DOHH2 (cell line): ENCODE measurements around the gene FAM135A.

Experiments
- H3F3A ChIP-seq: fragments of 200-600 bp; sonication (generic), shearing (Covaris generic); 2 replicates; pipeline ENCODE4 v1.6.0; 2016; ENCODE audit warnings: antibody characterized with exemption, mild to moderate bottlenecking; ENCODE audit not compliant: control insufficient read depth, insufficient read depth
- H3K27ac ChIP-seq: fragments of 200-600 bp; sonication (generic); 2 replicates; pipeline ENCODE4 v1.5.1; 2014; ENCODE audit warnings: low read depth, mild to moderate bottlenecking, low read length, moderate library complexity
- H3K27me3 ChIP-seq: fragments of 200-600 bp; sonication (generic); 2 replicates; pipeline ENCODE4 v1.6.1; 2014; ENCODE audit warnings: mild to moderate bottlenecking, low read length, mixed read lengths; ENCODE audit not compliant: control insufficient read depth
- H3K36me3 ChIP-seq: fragments of 200-600 bp; sonication (generic); 2 replicates; pipeline ENCODE4 v1.6.1; 2014; ENCODE audit warnings: mild to moderate bottlenecking, low read length, moderate library complexity, mixed read lengths; ENCODE audit not compliant: control insufficient read depth
- H3K4me1 ChIP-seq: fragments of 200-600 bp; sonication (generic); 2 replicates; pipeline ENCODE4 v1.6.1; 2014; ENCODE audit warnings: mild to moderate bottlenecking, low read length, mixed read lengths; ENCODE audit not compliant: control insufficient read depth
- H3K4me2 ChIP-seq: fragments of 200-600 bp; sonication (generic); 2 replicates; pipeline ENCODE4 v1.6.0; 2014; ENCODE audit warnings: mild to moderate bottlenecking, low read length, moderate library complexity
- H3K4me3 ChIP-seq: fragments of 200-600 bp; sonication (generic); 2 replicates; pipeline ENCODE4 v1.5.1; 2014; ENCODE audit warnings: mild to moderate bottlenecking, low read length, mixed read lengths
- H3K79me2 ChIP-seq: fragments of 200-600 bp; sonication (generic); 2 replicates; pipeline ENCODE4 v1.6.1; 2014; ENCODE audit warnings: mild to moderate bottlenecking, low read length, mixed read lengths; ENCODE audit not compliant: control insufficient read depth
- H3K9me2 ChIP-seq: fragments of 200-600 bp; sonication (generic); replicated peaks from 2 replicates; pipeline ENCODE4 v1.6.1; 2014; ENCODE audit warnings: mild to moderate bottlenecking, low read length, mixed read lengths; ENCODE audit not compliant: control insufficient read depth
- H3K9me3 ChIP-seq: fragments of 200-600 bp; sonication (generic); 2 replicates; pipeline ENCODE4 v1.6.1; 2014; ENCODE audit warnings: antibody characterized with exemption, low read length, mixed read lengths; ENCODE audit not compliant: control insufficient read depth, insufficient read depth
- H4K20me1 ChIP-seq: fragments of 200-600 bp; sonication (generic); 2 replicates; pipeline ENCODE4 v1.6.0; 2014; ENCODE audit warnings: low read depth, mild to moderate bottlenecking, antibody characterized with exemption, low read length, moderate library complexity; ENCODE audit not compliant: control insufficient read depth, insufficient read depth
- EZH2phosphoT487 ChIP-seq: fragments of 200-600 bp; sonication (generic); IDR thresholded peaks from 2 replicates; pipeline ENCODE4 v1.6.1; 2017; ENCODE audit warnings: borderline replicate concordance, mild to moderate bottlenecking, antibody characterized with exemption, low read length, moderate library complexity, mixed read lengths
- TF ChIP-seq, protein P1 (sequence below): fragments of 200-600 bp; sonication (generic); IDR thresholded peaks from one replicate; pipeline ENCODE4 v1.5.1; 2014; ENCODE audit warnings: antibody characterized with exemption, mild to moderate bottlenecking, low read depth, low read length; ENCODE audit not compliant: poor library complexity, severe bottlenecking

Gene FAM135A

GRCh38 chr6:70423189-70424134 lies 10.2 kb downstream of the FAM135A start:
- Histone ChIP-seq H3K4me1 (no peaks in the 10 kb centered on the region), H3K27ac (no peak overlapping the region), H3K9me3 (no peaks in the 10 kb centered on the region), H4K20me1 (no peaks in the 10 kb centered on the region), H3K4me2 (no peak overlapping the region), H3K27me3 (no peaks in the 10 kb centered on the region), H3K36me3 (peaks cover 62% of the 10 kb centered on the region), H3K9me2 (no peaks in the 10 kb centered on the region), H3F3A (no peaks in the 10 kb centered on the region), H3K4me3 (no peak overlapping the region), H3K79me2 (peaks cover 63% of the 10 kb centered on the region)
- TF ChIP-seq, protein P1, sequence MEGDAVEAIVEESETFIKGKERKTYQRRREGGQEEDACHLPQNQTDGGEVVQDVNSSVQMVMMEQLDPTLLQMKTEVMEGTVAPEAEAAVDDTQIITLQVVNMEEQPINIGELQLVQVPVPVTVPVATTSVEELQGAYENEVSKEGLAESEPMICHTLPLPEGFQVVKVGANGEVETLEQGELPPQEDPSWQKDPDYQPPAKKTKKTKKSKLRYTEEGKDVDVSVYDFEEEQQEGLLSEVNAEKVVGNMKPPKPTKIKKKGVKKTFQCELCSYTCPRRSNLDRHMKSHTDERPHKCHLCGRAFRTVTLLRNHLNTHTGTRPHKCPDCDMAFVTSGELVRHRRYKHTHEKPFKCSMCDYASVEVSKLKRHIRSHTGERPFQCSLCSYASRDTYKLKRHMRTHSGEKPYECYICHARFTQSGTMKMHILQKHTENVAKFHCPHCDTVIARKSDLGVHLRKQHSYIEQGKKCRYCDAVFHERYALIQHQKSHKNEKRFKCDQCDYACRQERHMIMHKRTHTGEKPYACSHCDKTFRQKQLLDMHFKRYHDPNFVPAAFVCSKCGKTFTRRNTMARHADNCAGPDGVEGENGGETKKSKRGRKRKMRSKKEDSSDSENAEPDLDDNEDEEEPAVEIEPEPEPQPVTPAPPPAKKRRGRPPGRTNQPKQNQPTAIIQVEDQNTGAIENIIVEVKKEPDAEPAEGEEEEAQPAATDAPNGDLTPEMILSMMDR: no peak
- no peak for TF ChIP-seq EZH2phosphoT487

- peaks cover 55% of the 10 kb centered on the region for H3K79me2 ChIP-seq
- TF ChIP-seq EZH2phosphoT487: no peak
- TF ChIP-seq, protein P1: no peak
- no peak overlapping the region for H3K4me3 ChIP-seq
- H3K4me2 ChIP-seq: no peak overlapping the region
- H3K27me3 ChIP-seq: no peaks in the 10 kb centered on the region
- H3K27ac ChIP-seq: no peak overlapping the region
- no peaks in the 10 kb centered on the region for H3K4me1 ChIP-seq
- no peaks in the 10 kb centered on the region for H3F3A ChIP-seq
- H3K9me3 ChIP-seq: no peaks in the 10 kb centered on the region
- H4K20me1 ChIP-seq: no peaks in the 10 kb centered on the region
- peaks cover 59% of the 10 kb centered on the region for H3K36me3 ChIP-seq
- H3K9me2 ChIP-seq: no peaks in the 10 kb centered on the region
Observed at GRCh38 chr6:70424291-70424690, 11.0 kb downstream of the FAM135A start.

DNA sequence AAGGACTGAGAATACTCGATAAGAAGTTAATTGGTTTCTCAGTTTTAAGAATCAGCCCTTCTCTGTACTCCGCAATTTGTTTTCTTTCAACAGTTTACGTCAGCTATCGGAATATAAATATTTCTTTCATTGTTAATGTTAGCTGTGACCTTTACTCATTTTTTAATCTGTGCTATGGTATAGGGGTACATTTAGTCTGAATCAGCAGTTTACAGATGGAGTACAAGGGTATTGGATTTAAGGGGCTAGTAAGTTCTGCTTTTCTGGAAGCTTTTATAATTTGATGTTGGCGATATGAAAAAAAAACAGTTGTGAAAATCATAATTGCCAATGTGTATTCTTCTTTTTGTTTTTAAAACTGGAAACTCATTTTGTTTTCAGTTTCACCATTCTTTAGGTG lies 23.0 kb downstream of the FAM135A start:
- Histone ChIP-seq H3K4me1 (no peaks in the 10 kb centered on the region), H3K27ac (no peak overlapping the region), H3K36me3 (peaks cover 62% of the 10 kb centered on the region), H4K20me1 (no peaks in the 10 kb centered on the region), H3K9me2 (no peaks in the 10 kb centered on the region), H3K4me3 (no peak overlapping the region), H3F3A (no peaks in the 10 kb centered on the region), H3K27me3 (no peaks in the 10 kb centered on the region), H3K4me2 (no peak overlapping the region), H3K9me3 (peaks cover 8% of the 10 kb centered on the region; the same call in 1 of the 2 replicates), H3K79me2 (no peaks in the 10 kb centered on the region)
- no peak for TF ChIP-seq EZH2phosphoT487
- TF ChIP-seq, protein P1: no peak
